HepG2 (cell line): Measurements from ENCODE around the gene NME7. TPM values are rescaled to one million over a fixed set of nuclear protein-coding genes. Genes with fewer than 3 reads are reported as not detected.

Experiments
- AHDC1 ChIP-seq: sonication (generic); formaldehyde crosslinking; IDR thresholded peaks from 2 replicates; pipeline ENCODE4 v1.5.1; 2020; ENCODE audit warnings: mild to moderate bottlenecking, missing genetic modification reagents, borderline replicate concordance
- FOSL2 ChIP-seq: sonication (generic); formaldehyde crosslinking; IDR thresholded peaks from 2 replicates; pipeline ENCODE4 v1.4.0; 2020; ENCODE audit warnings: missing genetic modification reagents
- HOXA7 ChIP-seq: sonication (generic); formaldehyde crosslinking; IDR thresholded peaks from 2 replicates; pipeline ENCODE4 v1.8.1; 2022; ENCODE audit warnings: mild to moderate bottlenecking, missing genetic modification reagents, moderate library complexity
- MYC ChIP-seq: sonication (generic); formaldehyde crosslinking; IDR thresholded peaks from 2 replicates; pipeline ENCODE4 v1.9.0; 2021; ENCODE audit warnings: missing genetic modification reagents, borderline replicate concordance
- PRMT3 ChIP-seq: sonication (generic); formaldehyde crosslinking; IDR thresholded peaks from 2 replicates; pipeline ENCODE4 v1.8.1; 2022; ENCODE audit warnings: low read depth, mild to moderate bottlenecking, moderate library complexity, missing genetic modification reagents, borderline replicate concordance
- RBM22 ChIP-seq: fragments of 200-400 bp; formaldehyde crosslinking; optimal IDR thresholded peaks from 2 replicates; pipeline ENCODE3; 2017; ENCODE audit warnings: mild to moderate bottlenecking, low read length, moderate library complexity
- RXRB ChIP-seq: IDR thresholded peaks from 2 replicates; pipeline ENCODE4 v1.6.1; 2016; ENCODE audit warnings: borderline replicate concordance, missing genetic modification reagents, missing compliant biosample characterization
- SALL2 ChIP-seq: sonication (generic); formaldehyde crosslinking; IDR thresholded peaks from 2 replicates; pipeline ENCODE4 v1.8.1; 2023; ENCODE audit warnings: mild to moderate bottlenecking, missing genetic modification reagents, inconsistent platforms
- SRF ChIP-seq: IDR thresholded peaks from 2 replicates; pipeline ENCODE4 v1.6.1; 2011; ENCODE audit warnings: mild to moderate bottlenecking, low read depth, low read length, moderate library complexity
- TEAD3 ChIP-seq: optimal IDR thresholded peaks from 2 replicates; pipeline ENCODE3; 2016; ENCODE audit warnings: borderline replicate concordance
- ZBTB21 ChIP-seq: sonication (generic); formaldehyde crosslinking; IDR thresholded peaks from 2 replicates; pipeline ENCODE4 v1.4.0; 2020; ENCODE audit warnings: missing genetic modification reagents
- ZBTB4 ChIP-seq: sonication (generic); formaldehyde crosslinking; IDR thresholded peaks from 2 replicates; pipeline ENCODE4 v1.4.0; 2020; ENCODE audit warnings: missing genetic modification reagents, mild to moderate bottlenecking, borderline replicate concordance
- ZNF274 ChIP-seq: sonication (generic); formaldehyde crosslinking; IDR thresholded peaks from 2 replicates; pipeline ENCODE4 v1.5.1; 2020; ENCODE audit warnings: mild to moderate bottlenecking, missing genetic modification reagents
- ZNF687 ChIP-seq: sonication (generic); formaldehyde crosslinking; IDR thresholded peaks from 2 replicates; pipeline ENCODE4 v1.5.1; 2020; ENCODE audit warnings: mild to moderate bottlenecking, missing genetic modification reagents, moderate library complexity
- polyA plus RNA-seq, 8 experiments: library from polyadenylated mRNA; depleted of rRNA in 3 of 8; stranded (reverse) in 7 of 8; unstranded in 1 of 8; fragments of >200 nt; fragmentation: Illumina TruSeq in 4 of 8; extraction: Trizol in 4 of 8; gene quantifications; 2 replicates each; pipeline versions ENCODE4 v1.2.1 to v1.2.3, GENCODE V29; 2011 to 2016; ENCODE audit warnings: low read depth in 4 of 8, missing spikeins in 1 of 8, mixed read lengths in 1 of 8; ENCODE audit not compliant: insufficient read depth in 1 of 8
- total RNA-seq, 5 experiments: library from RNA; depleted of rRNA; stranded (reverse); fragments of >200 nt; fragmentation: Illumina TruSeq; extraction: Trizol; gene quantifications; 2 replicates each; pipeline ENCODE4 v1.2.3, GENCODE V29; 2016; ENCODE audit warnings: low read depth in 1 of 5

Gene NME7
- total and polyA plus RNA-seq, 2 of the 13 experiments (the other 11 are each of a cell fraction or from before 2014, with no cell fraction given), result 9.4 to 22.5 TPM

- no peak for TF ChIP-seq ZBTB4 (CRISPR knock-in tag)
- TF ChIP-seq AHDC1 (CRISPR knock-in tag), result no peak
- peak; percentile 17; the same call in 1 of the 2 replicates for TF ChIP-seq ZNF687
- TF ChIP-seq RXRB (CRISPR knock-in tag), result peak; percentile 31; the same call in 1 of the 2 replicates
- TF ChIP-seq MYC (CRISPR knock-in tag), result no peak
- TF ChIP-seq FOSL2, result peak; percentile 91
- no peak for TF ChIP-seq PRMT3
- TF ChIP-seq SRF, result peak; percentile 71; the same call in 1 of the 2 replicates
- TF ChIP-seq SALL2 (CRISPR knock-in tag), result no peak
- peak; percentile 81 for TF ChIP-seq RBM22
- no peak for TF ChIP-seq ZNF274 (CRISPR knock-in tag)
- TF ChIP-seq HOXA7, result no peak
- TF ChIP-seq TEAD3 (CRISPR knock-in tag), result peak; percentile 77
- no peak for TF ChIP-seq ZBTB21 (CRISPR knock-in tag)
Observed at GRCh38 chr1:169113613-169114119, 253.9 kb downstream of the NME7 start (continued).
